Stimulated activated CD4-positive, alpha-beta T cell treated with anti-CD3 and anti-CD28 coated beads, Interleukin-1b, Interleukin-23, amount 100 ng/mL, for 48 hours (primary cell): ENCODE results near the gene MED12L.

ENCODE experiments used
- DNase-seq: peaks from one replicate; pipeline ENCODE4 v3.0.0-alpha.2; 2020

MED12L gene

GRCh38 chr3:151093148-151093547, 7.7 kb downstream of the MED12L start:
- no peak for DNase-seq

DNA sequence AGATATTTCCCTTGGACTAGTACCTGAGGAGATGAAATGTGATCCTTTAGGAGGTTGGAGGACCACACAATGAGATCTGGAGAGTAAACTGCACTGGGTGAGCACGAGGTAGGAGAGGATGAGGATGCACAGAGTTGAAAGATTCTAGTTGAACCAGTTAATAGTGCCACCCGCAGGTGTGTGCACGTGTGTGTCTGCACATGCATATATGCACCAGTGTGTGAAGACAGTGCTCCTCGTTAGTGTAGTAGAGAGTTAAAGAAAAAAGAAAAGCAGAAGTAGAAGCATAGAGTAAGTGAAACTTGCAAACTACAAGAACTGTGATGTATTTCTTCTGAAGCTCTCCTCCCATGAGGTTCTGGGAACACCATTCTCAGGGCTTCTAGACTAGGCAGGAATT, 8.4 kb downstream of the MED12L start:
- no peak for DNase-seq

DNA sequence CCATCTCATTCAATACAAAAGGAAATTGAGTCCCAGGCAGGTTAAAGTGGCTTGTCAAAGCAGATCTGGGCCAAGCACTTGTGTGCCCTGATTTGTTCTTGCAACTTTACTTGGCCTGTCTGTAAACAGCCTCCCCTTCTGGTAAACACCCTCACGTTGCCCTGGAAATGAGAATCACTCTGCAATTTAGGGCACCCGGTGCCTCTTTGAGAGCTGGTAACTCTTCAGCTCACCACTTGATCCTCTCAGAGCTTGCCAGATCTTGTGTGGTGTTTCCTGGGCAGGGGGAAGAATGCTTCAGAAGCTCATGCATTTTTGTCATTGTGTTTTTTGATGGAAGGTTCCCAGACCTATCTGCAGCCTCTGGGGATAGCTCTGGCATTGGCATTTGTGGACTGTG, 11.3 kb downstream of the MED12L start:
- no peak for DNase-seq

DNA sequence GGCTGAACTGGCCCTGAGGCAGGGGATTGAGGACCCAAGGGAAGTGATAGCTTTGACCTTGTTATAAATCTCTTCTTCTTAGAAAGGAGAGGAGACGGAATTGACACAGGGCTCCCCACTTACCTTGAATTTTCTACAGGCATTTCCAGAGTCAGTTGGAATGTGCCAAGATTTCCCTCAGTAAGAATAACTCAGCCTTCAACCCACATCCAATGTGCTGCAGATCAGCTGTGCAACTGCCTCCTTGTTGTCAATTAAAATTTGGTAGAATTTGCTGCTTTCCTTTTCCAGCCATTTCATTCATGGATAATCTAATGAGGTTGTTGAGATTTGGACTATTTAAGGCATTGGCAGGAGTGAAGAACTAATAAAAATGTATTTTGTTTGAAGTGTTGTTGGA, 14.6 kb downstream of the MED12L start:
- no peak for DNase-seq

DNA sequence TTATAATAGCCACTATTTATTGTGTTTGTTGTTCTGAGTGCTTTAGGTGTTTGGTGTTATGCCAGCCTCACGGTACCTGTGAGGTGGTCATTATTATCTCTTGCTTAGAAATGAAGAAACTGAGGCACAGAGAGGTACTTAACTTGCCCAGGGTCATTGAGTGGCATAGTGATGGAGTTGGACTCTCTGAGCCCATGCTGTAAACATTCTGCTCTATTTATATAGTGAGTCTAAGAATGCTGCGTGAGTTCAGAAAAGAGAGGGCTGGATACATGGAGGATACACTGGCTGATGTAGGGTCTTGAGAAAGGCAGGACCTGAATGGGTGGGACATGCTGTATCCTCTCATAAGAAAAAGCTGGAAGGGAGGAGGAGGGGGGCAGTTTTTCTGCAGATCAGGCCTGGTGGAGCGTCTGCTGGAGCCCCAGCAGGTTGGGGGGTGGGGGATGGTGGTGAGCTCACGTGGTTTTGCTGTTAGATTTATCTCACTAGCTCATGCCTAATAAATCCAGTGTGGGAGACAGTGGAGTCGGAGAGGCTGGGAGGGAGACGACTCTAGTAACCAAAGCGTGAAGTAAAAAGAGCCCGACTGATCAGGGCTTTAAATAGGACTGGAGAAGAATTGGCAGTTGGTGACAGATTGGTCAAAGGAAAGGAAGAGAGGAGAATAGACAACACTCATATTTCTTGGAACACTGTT, 16.0 kb downstream of the MED12L start:
- no peak for DNase-seq

DNA sequence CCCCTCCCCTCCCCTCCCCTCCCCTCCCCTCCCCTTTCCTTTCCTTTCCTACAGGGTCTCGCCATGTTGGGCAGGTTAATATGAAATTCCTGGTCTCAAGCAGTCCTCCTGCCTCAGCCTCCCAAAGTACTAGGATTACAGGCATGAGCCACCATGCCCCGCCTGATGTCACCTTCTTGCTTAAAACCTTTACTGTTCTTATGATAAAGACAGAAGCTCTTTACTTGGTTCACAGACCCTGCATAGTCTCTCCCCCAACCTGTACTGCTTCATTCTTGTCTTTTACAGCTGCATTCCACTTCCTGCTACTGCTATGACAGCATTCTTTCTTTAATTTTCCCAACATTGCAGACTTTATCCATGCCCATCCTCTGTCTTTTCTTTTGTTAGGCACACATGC, 20.8 kb downstream of the MED12L start:
- no peak for DNase-seq

DNA sequence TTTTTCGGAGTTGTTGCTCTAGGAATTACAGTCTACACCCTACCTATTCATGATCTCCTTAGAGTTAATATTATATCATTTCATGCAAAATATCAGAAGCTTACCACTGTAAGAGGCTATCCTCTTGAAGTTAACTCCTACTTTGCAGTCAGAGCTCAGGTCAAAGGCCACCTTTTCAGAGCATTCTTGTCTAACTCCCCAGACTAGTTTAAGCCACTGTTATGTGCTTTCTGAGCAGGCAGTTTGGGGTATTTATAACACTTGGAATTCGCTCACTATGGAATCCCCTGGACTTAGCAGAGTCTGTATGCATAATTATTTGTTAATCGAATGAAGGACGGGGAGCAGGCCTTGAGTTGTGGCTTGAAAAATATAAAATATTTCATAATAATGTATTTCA, 21.7 kb downstream of the MED12L start:
- no peak for DNase-seq

GRCh38 chr3:151107701-151108100, 22.2 kb downstream of the MED12L start:
- DNase-seq: no peak

DNA sequence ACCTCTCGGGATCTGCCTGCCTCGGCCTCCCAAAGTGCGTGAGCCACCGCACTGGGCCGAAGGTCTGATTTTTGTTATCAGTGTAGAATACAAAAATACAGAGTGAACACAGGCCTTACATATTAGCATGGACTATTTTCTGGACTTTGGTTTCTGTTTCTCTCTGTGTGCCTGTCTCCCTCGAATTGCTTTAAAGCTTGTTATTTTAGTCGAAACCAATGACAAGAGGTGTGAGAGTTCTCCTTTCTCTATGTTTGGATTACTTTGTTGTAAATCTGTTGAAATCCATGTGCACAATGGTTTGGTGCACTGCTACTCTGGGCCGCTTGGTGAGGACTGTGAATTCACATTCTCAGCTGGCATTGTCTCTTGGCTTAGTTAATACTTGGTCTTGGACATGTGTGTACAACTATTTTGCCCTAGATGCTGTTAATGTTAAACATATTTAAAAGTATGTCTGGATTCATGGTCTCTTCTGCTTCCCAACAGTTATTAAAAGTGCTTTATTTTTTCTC, 23.9 kb downstream of the MED12L start:
- no peak for DNase-seq

GRCh38 chr3:151112731-151113130, 27.3 kb downstream of the MED12L start:
- no peak for DNase-seq

DNA sequence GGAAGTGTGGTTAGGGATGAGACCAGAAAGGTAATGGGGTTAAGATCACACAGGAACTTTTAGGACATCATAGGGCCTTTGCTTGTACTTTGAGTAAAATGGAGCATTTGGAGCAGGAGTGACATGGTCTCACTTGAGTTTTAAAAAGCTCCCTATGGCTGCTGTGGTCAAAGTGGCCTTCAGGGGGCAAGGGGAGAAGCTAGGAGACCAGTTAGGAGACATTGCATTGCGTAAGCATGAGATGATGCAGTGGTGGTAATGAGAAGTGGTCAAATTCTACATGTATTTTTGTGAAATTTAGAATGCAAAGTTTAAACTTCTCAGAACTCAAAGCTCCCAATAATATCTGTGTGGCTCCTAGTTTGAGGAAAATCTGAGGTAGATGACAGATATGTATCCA, 27.9 kb downstream of the MED12L start:
- no peak for DNase-seq

DNA sequence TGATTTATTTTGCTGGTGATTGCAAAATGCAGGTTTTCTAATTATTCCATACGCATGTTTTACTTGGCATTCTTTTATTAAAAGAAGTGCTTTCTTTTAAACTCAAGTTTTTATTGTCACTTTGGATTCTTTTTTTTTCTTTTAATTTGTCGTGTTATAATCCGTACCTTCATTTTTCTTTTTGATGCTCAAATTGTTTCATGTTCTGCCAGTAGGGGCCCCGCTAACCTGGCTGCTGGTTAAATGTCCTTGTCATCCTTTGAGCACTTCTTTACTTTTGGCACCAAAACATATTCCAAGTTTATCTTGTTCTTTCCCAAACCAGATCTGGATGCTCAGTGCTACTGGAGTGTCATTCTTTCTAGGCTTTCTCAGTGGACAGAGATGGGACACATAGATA, 31.6 kb downstream of the MED12L start:
- DNase-seq: no peak

- no peak for DNase-seq
Measured at GRCh38 chr3:151119188-151119587, 33.7 kb downstream of the MED12L start.

DNA sequence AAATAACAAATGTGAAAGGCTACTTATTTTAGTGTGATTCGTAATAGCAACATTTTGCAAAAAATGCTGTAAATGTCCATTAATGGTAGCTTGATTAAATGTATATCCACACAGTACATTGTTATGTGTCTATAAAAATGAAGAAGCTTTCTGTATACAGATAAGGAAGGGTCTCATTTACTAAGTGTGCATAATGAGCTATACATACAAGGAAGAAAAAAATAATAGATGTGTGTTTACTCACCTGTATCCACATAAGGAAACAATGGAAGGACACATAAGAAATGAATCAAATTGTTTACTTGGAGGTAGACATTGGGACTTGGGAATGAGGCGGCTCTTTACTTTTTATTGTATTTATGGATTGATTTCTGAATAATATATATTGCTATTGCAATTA, 34.9 kb downstream of the MED12L start:
- no peak for DNase-seq

DNA sequence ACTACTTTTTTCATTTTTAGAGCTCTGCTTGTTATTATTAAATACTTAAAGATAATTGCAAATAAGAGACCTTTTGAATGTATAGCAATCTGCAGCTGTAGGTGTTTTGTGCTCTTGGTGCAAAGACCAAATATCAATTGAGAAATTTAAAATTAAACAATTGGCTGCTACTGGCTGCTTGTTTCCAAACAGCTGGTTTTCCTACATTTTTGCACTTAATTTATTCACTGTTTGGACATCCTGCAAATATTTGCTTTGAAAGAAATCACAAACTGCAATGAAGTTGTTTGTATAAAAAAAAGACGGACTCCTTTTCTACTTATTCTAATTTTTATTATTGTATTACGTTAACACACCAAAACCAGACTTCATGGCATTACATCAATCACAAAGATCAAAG, 35.6 kb downstream of the MED12L start:
- DNase-seq: no peak

DNA sequence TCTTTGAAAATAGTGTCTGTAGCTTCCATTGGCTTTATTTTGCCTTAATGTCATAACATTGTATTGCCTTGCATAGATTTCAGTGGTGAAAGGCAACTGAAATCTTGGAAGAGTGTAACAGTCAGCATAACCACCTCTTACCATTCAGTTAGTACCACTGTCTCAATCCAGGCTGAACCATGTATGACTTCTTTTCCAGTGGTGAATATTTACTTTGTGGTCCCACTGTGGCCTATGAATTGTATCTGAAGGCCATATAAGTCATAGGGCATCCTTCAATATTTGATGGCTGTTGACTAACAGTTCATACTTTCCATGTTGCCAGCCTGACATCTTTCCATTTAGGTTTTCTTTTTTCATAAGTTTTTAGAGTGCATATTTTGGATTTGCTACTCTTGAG, 38.4 kb downstream of the MED12L start:
- DNase-seq: no peak

GRCh38 chr3:151124476-151124875, 39.0 kb downstream of the MED12L start:
- DNase-seq: no peak

GRCh38 chr3:151130428-151130827, 45.0 kb downstream of the MED12L start:
- no peak for DNase-seq

DNA sequence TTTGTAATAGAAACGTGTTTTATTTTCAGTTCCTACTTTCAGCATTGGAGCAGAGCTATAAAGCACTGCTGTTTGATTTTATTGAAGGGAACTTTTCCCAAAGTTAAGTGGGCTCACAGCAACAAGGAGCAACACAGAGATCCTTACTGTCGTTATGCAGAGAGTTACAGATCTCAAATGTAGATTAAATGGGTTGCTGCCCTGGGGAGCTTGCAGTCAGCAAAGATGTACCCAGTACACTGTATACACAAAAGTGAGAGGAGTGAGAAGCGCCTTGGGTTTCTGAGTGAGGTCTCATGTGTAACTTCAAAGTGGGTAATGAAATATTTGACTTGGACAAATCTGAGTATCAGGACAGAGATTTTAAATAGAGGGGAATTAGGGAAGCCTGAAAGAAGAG, 47.7 kb downstream of the MED12L start:
- no peak for DNase-seq

GRCh38 chr3:151133917-151134450, 48.5 kb downstream of the MED12L start:
- no peak for DNase-seq

GRCh38 chr3:151135541-151136337, 50.3 kb downstream of the MED12L start:
- peak; percentile 63 for DNase-seq

- no peak for DNase-seq
Measured at GRCh38 chr3:151142929-151143328, 57.5 kb downstream of the MED12L start.

- no peak for DNase-seq
Measured at GRCh38 chr3:151144016-151144415, 58.6 kb downstream of the MED12L start.

DNA sequence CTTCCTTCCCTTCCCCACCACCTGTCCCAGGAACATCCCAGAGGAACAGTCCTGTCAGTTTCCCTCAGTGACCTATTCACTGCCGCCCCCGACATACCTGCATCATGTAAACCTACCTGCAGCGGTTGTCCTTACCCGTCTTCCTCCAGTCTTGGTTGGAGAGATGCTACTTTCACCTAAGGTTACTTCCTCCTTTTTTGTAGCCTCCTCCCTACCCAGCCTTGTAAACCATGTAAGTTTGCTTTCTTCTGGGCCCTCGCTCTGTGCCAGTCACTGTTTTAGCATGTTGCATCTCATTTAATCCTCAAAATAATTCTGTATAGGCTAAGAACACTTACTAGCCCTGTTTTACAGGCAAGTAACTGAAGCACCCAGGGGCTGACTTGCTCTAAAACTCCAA, 59.3 kb downstream of the MED12L start:
- no peak for DNase-seq
